GM18502 (cell line): ENCODE measurements around the gene SLC25A29.
"Not testable (repeated sequence)": the region's sequence is repeated elsewhere in the genome, so short reads cannot be mapped to it uniquely, and the experiment has no call there.

Source experiments
- ATAC-seq: cut with Tn5 transposase; IDR thresholded peaks from one replicate; pipeline ENCODE4 v1.9.1; 2021; ENCODE audit warnings: mild to moderate bottlenecking; ENCODE audit not compliant: unreplicated experiment, poor library complexity

Gene SLC25A29, protein sequence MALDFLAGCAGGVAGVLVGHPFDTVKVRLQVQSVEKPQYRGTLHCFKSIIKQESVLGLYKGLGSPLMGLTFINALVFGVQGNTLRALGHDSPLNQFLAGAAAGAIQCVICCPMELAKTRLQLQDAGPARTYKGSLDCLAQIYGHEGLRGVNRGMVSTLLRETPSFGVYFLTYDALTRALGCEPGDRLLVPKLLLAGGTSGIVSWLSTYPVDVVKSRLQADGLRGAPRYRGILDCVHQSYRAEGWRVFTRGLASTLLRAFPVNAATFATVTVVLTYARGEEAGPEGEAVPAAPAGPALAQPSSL

GRCh38 chr14:100306101-100306997 lies at the start of gene SLC25A29:
SLC25A29 (minus strand) TSS chr14:100306444; CDS start chr14:100306232, 212 bp downstream.
- ATAC-seq, result peak; percentile 91

DNA sequence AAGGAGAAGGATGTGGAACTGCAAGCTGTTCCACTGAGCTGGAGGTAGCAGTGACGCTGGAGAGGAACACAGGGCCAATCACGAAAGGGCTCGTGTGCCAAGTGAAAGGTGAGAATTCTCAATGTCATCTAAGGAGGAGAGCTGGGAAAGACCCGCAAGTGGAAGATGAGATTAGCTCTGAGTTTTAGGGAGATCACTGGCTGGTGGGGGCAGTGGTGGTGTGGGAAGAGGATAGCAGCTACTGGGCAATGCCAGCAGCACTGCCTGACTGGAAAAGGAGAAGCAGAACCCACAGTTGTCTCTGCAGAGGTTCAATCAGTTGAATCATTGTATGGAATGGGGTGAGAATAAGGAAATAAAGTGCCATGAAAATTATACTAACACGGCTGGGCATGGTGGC lies 44.7 kb upstream of the SLC25A29 start:
- no peak for ATAC-seq

DNA sequence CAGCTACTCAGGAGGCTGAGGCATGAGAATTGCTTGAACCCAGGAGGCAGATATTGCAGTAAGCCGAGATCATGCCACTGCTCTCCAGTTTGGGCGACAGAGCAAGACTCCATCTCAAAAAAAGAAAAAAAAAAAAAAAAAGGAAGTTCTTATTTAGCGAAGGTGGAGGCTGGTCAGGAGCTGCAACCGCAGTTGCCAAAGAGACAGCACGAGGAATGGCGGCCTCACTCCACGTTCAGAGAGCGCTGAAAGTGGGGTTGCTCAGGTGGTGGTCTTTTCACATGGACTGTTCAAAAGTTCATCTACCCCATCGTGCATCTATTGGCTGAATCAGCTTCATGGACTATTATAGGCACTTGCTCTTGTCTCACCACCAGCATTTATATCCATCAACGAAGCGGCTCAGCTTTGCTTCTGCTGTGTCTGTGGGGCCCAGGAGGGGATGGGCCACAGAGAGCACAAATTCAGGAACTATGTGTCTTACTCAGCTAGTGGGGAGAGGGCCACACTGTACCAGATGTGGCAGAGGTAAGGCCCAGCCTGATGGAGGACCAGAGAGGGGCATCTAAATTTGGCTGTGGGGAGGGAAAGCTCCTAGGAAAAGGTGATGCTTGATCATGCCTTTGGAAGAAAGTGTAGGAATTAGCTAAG lies 44.2 kb upstream of the SLC25A29 start:
- ATAC-seq, result no peak

- no peak for ATAC-seq
Measured at GRCh38 chr14:100348784-100349685, 42.8 kb upstream of the SLC25A29 start.

- no peak for ATAC-seq
Measured at GRCh38 chr14:100348253-100348729, 42.0 kb upstream of the SLC25A29 start.

DNA sequence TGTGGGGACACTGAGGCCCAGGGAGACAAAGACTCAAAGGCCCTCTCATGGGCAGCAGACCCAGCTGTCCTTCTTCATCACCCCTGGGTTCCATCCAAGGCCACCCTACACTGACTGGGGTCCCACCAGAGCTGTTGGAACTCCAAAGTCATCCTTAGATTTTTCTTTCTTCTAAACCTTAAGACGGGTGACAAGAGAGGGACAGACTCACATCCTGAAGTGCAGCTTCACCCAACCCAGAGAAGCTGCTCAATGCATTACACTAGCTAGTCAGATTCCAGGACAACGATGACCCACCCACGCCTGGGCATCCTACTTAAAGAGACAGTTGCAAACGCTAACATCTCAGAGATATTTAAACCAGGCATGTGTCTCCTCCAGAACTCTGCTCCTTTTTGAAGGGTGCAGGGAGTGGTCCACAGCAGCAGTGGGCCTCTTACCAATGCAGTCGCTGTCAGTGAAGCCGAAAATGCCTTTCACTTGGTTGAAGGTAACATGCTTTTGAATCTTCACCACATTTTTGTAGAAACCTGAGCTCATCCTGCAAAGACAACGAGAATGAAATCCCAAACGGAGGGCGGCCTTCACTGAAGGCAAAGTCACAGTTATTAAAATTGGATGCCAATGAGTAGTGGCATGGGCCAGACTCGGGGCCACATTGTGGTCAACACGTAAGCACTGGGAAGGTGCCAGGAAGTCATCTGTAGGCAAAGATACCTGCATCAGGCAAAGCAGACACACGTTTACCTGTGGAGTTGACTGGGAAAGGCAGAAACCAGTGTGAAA lies 40.3 kb upstream of the SLC25A29 start:
- ATAC-seq, result no peak

GRCh38 chr14:100345711-100346110 lies 39.5 kb upstream of the SLC25A29 start:
- no peak for ATAC-seq

GRCh38 chr14:100344657-100345056 lies 38.4 kb upstream of the SLC25A29 start:
- not testable (repeated sequence) for ATAC-seq

DNA sequence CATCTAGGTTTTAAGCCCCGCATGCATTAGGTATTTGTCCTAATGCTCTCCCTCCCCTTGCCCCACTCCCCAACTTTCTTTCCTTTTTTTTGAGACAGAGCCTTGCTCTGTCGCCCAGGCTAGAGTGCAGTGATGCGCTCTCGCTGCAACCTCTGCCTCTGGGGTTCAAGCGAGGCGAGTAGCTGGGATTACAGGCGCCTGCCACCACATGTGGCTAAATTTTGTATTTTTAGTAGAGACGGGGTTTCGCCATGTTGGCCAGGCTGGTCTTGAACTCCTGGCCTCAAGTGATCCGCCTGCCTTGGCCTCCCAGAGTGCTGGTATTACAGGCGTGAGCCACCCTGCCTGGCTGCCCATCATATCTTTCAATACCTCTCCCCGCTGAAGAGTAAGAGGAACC lies 36.6 kb upstream of the SLC25A29 start:
- ATAC-seq, result not testable (repeated sequence)

GRCh38 chr14:100342195-100342594 lies 36.0 kb upstream of the SLC25A29 start:
- no peak for ATAC-seq

DNA sequence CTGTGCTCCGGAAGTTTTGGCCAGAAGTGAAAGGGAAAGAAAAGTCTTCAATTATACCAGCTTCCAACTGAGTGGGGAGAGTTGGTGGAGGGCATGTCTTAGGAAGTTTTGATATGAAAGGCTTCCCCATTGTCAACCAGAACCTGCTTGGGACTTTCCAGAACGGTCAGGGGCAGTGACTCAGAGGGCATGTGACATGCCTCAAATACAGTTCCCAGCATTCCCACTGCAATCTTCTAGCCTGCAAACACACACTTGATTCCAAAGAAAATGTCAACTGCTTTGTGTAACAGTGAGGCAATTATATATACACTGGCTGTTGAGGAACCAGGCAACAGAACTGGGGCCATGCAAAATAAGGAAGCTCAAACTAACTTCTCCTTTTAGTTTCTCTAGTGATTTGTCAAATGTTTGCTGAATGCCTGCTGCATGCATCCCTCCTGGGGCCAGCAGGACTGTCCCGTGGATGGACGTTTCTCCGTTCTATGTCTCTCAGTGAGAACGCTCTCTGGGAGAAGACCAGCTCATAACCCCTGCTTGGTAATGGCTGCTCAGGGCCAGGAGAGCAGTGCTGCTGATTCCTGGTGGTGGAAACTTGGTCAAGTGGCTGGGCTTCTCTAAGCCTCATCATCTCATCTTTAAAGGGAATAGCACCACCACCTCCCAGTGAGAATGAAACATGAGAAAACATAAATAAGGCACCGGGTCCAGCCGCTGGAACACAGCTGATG lies 35.2 kb upstream of the SLC25A29 start:
- peak; percentile 59 for ATAC-seq

GRCh38 chr14:100340423-100340813 lies 34.2 kb upstream of the SLC25A29 start:
- ATAC-seq, result no peak

DNA sequence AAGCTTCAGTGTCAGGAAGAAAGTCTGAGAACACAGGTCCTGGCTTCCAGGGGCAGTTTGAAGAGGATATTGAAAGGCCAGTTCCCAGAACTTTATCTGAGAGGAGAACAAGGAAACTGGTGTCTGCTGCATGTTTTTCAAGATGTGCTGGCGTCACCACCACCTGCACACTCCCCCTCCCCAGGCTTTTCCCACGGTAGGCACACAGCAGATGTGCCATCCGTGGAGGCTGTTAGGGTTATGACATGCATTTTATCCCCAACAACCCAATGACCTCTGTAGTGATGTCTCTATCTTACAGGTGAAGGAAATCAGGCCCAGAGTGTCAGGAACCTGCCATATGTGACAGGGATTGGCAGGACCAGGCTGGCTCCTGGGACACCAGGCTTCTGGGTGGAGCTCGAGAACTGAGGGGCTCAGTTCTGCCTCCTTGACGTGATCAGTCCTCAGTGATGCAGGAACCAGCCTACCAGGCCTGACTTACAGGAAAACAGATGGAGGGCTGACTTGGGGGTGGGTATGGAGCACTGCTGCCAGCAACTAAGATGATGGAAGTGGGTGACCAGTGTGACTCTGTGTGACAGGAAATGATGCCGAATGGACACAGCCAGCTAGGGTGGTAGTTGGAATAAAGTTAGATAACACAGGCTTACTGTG lies 33.6 kb upstream of the SLC25A29 start:
- no peak for ATAC-seq

DNA sequence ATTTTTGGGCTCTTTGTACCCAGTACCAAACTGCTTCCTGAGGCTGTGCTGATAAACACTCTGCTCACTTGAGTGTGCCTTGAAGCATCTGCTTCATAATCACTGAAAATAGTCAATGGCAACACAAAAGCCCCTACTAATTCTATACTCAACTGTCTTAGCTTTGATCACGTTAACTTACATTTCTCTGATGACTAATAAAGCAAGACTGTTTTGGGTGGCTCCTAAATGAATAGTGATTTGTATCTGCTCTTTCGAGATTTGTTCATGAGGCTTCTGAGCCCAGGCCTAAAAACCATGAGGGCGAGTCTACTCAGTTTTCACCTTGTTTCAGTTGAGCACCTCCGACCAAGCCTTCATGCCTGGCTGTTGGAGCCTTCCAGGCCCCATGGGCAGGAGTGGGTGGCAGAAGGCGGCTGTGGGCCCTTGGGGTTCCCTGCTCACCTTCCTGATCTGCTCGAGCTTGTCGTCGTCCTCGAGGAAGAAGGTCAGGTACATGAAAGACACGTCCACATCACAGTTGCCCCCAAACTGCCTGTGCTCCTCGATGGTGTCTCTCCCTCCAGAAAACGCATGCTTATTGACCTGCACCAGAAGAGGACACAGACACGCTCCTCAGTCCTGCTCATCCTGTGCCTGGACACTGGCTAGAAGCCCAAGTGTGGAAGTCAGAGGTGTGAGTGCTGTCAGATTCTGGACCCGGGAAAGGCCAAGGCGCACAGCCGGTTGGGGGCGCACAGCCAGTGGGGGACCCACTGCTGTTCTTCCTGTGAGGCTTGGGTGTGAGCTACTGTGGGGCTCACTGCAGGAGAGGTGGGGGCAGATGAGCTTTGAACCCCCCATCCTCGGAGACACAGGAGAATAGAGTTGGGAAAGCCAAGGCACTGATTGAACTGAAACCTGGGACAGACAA lies 30.6 kb upstream of the SLC25A29 start:
- ATAC-seq, result no peak

- no peak for ATAC-seq
Measured at GRCh38 chr14:100334904-100335303, 28.7 kb upstream of the SLC25A29 start.

DNA sequence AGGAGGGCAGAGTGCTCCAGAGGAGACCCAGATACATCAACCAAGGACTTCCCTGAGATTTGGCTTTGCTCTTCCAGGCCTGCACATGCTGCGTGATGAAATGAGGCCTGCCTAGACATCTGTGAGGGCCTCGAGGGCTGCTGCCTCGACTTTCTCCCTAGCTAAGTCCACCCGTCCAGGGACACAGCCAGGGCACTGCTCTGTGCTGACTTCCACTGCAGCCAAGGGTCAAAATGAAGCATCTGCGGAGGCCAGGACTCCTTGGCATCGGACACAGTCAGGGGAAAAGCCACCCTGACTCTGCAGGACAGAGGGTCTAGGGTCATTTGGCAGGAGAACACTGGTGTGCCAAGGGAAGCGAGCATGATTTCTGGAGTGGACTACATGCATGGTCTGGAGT lies 27.6 kb upstream of the SLC25A29 start:
- no peak for ATAC-seq

DNA sequence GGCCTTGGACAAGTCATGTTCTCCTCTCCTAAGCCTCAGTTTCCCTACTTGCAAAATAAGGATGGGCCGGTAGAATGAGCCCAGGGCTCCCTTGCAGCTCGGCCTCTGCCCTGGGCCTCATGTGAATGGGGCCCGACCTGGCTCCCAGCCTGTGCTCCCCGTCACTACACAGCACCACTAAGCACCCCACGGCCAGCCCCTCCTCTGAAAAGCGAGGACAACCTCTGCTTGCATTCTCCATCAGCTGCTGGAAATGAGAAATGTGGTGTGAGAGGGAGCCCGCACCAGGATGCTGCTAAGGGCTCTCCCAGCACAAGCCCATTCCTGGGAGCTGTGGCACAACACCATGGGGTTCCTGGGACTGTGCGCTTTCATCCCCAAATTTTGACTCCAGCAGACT lies 27.1 kb upstream of the SLC25A29 start:
- ATAC-seq, result no peak
